Thymus (tissue), 11 donors: ENCODE data around the gene SPECC1L. TPM values are rescaled to one million over a fixed set of nuclear protein-coding genes. Genes with fewer than 3 reads are reported as not detected.

Experiments used
- DNase-seq, 9 donors: peaks; one replicate each; pipeline ENCODE4 v3.0.0-alpha.2; 2013; ENCODE audit warnings: low spot score in 9 of 9, low read depth in 6 of 9, missing footprints in 1 of 9
- H3K27ac ChIP-seq, 2 donors: one replicate each; pipeline ENCODE4 v1.5.1; 2013; ENCODE audit warnings: control low read depth in 1 of 2, low read depth in 1 of 2, low read length in 1 of 2, mild to moderate bottlenecking in 1 of 2, moderate library complexity in 1 of 2
- H3K27me3 ChIP-seq, 2 donors: one replicate each; pipeline ENCODE4 v1.5.1; 2013; ENCODE audit warnings: low read length in 1 of 2; ENCODE audit not compliant: control insufficient read depth in 2 of 2, insufficient read depth in 1 of 2
- H3K36me3 ChIP-seq, 2 donors: one replicate each; pipeline ENCODE4 v1.5.1; 2013; ENCODE audit warnings: low read length in 1 of 2, mild to moderate bottlenecking in 1 of 2, moderate library complexity in 1 of 2; ENCODE audit not compliant: control insufficient read depth in 2 of 2, insufficient read depth in 2 of 2
- H3K4me1 ChIP-seq, 2 donors: one replicate each; pipeline ENCODE4 v1.5.1; 2013; ENCODE audit warnings: low read length in 2 of 2; ENCODE audit not compliant: control insufficient read depth in 2 of 2, insufficient read depth in 2 of 2
- H3K4me3 ChIP-seq, 2 donors: one replicate each; pipeline ENCODE4 v1.5.1; 2013; ENCODE audit warnings: low read length in 2 of 2, control low read depth in 1 of 2, mild to moderate bottlenecking in 1 of 2
- H3K9me3 ChIP-seq, 2 donors: one replicate each; pipeline ENCODE4 v1.5.1; 2013; ENCODE audit warnings: low read length in 1 of 2, mild to moderate bottlenecking in 1 of 2; ENCODE audit not compliant: control insufficient read depth in 2 of 2, insufficient read depth in 1 of 2
- WGBS: extraction: QIAGEN DNeasy Blood & Tissue Kit; methylation state at CpG from one replicate; pipeline ENCODE4 v1.1.7; 2013; 5-methylcytosine and 5-hydroxymethylcytosine counted together
- polyA plus RNA-seq: library from polyadenylated mRNA; stranded (reverse); fragments of 200-250 nt; gene quantifications from one replicate; pipeline ENCODE4 v1.2.3, GENCODE V29; 2013
- total RNA-seq: library from RNA; stranded (reverse); fragments of 120-200 nt; gene quantifications from one replicate; pipeline ENCODE4 v1.2.4, GENCODE V29; 2013
- donor health status: healthy.

The SPECC1L gene
- total and polyA plus RNA-seq, 2 donors: 11.6 to 20.5 TPM

DNA sequence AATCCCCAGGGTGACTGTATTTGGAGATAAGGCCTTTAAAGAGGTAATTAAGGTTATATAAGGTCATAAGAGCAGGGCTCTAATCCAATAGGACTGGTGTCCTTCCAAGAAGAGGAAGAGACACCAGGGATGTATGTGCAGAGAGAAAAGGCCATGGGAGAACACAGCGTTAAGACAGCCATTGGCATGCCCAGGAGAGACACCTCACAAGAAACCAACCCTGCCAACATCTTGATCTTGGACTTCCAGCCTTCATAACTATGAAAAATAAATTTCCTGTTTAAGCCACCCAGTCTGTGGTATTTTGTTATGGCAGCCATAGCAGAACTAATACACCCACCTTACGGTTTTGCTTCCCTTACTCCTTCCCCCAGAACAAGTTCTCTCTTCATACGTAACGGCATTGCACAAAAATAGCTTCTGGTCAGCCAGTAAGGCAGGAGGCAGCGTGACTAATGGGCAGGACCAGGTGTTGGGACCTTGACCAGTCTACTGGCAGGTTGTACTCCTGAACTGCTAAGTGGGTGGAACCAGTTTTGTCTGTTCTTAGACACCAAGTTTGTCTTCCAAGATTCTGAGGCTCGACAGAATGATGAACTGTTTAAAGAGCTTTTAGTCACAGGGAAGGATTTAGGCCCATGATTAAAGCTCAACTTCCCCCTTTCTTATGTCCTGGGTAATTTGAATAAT is 192.6 kb downstream of the SPECC1L start:
- Histone ChIP-seq H3K4me1 (peaks cover 4 to 7% of the 10 kb centered on the region in 2 donors), H3K4me3 (no peak overlapping the region), H3K36me3 (no peaks in the 10 kb centered on the region), H3K27me3 (no peaks in the 10 kb centered on the region), H3K9me3 (no peaks in the 10 kb centered on the region), H3K27ac (no peak overlapping the region)
- DNase-seq: no peak
- WGBS: 93% methylated on average over 6 of the region's 6 CpGs

DNA sequence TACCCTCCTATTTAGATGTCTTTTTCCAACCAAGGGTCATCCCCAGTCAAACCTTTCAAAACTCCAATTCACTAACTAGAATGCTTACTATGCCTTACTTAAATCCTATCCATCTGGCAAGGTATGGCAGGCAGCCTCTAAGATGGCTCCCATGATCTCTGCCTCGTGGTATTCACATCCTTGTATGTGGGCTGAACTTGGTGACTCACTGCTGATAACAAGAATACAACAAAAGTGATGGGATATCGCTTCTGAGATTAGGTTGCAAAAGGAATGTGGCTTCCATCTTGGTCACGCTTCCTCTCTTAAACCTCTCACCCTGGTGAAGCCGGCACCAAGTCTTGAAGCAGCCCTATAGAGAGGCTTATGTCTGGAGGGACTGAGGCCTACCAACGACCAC is 194.9 kb downstream of the SPECC1L start:
- Histone ChIP-seq H3K4me1 (peaks cover 1 to 7% of the 10 kb centered on the region in 2 donors), H3K4me3 (no peak overlapping the region), H3K36me3 (no peaks in the 10 kb centered on the region), H3K9me3 (no peaks in the 10 kb centered on the region), H3K27ac (no peak overlapping the region), H3K27me3 (no peaks in the 10 kb centered on the region)
- no peak for DNase-seq
- 90% methylated on average over 5 of the region's 5 CpGs for WGBS

- Histone ChIP-seq H3K27me3 (no peaks in the 10 kb centered on the region), H3K4me3 (no peak overlapping the region), H3K36me3 (no peaks in the 10 kb centered on the region), H3K27ac (no peak overlapping the region), H3K4me1 (peaks cover 0 to 7% of the 10 kb centered on the region in 2 donors), H3K9me3 (no peaks in the 10 kb centered on the region)
- WGBS: 94% methylated on average over 3 of the region's 3 CpGs
- no peak for DNase-seq
These were observed 195.3 kb downstream of the SPECC1L start for GRCh38 chr22:24465975-24466374.

- Histone ChIP-seq H3K4me3 (no peak overlapping the region), H3K36me3 (no peaks in the 10 kb centered on the region), H3K27me3 (no peaks in the 10 kb centered on the region), H3K4me1 (peaks cover 0 to 7% of the 10 kb centered on the region in 2 donors), H3K27ac (no peak overlapping the region), H3K9me3 (no peaks in the 10 kb centered on the region)
- WGBS: 50% methylated on average over 1 of the region's 1 CpG
- DNase-seq: no peak
These were observed 196.2 kb downstream of the SPECC1L start for GRCh38 chr22:24466716-24467328.

DNA sequence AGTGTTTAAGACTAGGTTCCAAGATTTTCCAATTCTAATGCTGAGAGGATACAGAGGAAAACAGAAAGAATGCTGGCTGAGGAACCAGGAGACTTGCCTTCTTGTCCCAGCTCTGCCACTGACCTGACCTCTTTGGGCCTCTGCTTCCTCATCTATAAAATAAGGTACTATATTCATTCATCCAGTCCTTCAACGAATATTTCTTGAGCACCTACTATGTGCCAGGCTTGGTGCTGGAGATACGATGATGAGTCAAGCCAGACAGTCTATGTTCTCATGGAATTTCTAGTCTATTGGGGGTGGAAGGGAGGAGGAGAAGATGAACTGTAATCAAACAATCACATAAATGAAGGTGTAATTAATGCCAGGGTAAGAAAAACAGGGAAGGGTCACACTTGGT is 196.7 kb downstream of the SPECC1L start:
- Histone ChIP-seq H3K4me3 (no peak overlapping the region), H3K4me1 (peaks cover 0 to 7% of the 10 kb centered on the region in 2 donors), H3K9me3 (no peaks in the 10 kb centered on the region), H3K36me3 (no peaks in the 10 kb centered on the region), H3K27me3 (no peaks in the 10 kb centered on the region), H3K27ac (no peak overlapping the region)
- DNase-seq: no peak
- WGBS: 81% methylated on average over 2 of the region's 2 CpGs

Other genes with a start within 250 kb of the SPECC1L start
- 0.33 TPM for gene SUSD2, start 89.3 kb upstream of the SPECC1L start, total RNA-seq
- 4.1 TPM for gene SUSD2, start 89.3 kb upstream of the SPECC1L start, polyA plus RNA-seq
- gene GGT5, start 25.7 kb upstream of the SPECC1L start, total RNA-seq: 3.2 TPM
- gene GGT5, start 25.7 kb upstream of the SPECC1L start, polyA plus RNA-seq: 24.6 TPM
- 77.4 TPM for gene ADORA2A, start 156.8 kb downstream of the SPECC1L start, total RNA-seq
- gene ADORA2A, start 156.8 kb downstream of the SPECC1L start, polyA plus RNA-seq: 21.8 TPM
- 3.5 TPM for gene UPB1, start 224.5 kb downstream of the SPECC1L start, total RNA-seq
- 6.3 TPM for gene UPB1, start 224.5 kb downstream of the SPECC1L start, polyA plus RNA-seq